GM23338 (cell line): Measurements from ENCODE around the gene RNF220.

Experiments used
- CTCF ChIP-seq, 2 experiments: fragments of 200-600 bp in 1 of 2; sonication (generic) in 1 of 2; conservative IDR thresholded peaks; 2 replicates each; pipeline versions ENCODE4 v1.5.1 to v1.6.1; 2016 to 2017; ENCODE audit warnings: antibody characterized with exemption in 2 of 2, low read depth in 2 of 2, mild to moderate bottlenecking in 2 of 2, moderate library complexity in 1 of 2
- EZH2 ChIP-seq: fragments of 200-600 bp; sonication (generic); IDR thresholded peaks from one replicate; pipeline ENCODE4 v1.8.0; 2017; ENCODE audit warnings: antibody characterized with exemption, mild to moderate bottlenecking, low read depth; ENCODE audit not compliant: unreplicated experiment
- EZH2phosphoT487 ChIP-seq: fragments of 200-600 bp; sonication (generic); IDR thresholded peaks from one replicate; pipeline ENCODE4 v1.8.1; 2018; ENCODE audit warnings: antibody characterized with exemption; ENCODE audit not compliant: unreplicated experiment
- JUNB ChIP-seq: IDR thresholded peaks from one replicate; pipeline ENCODE4 v1.6.1; 2016; ENCODE audit warnings: antibody characterized with exemption; ENCODE audit not compliant: unreplicated experiment
- POLR2AphosphoS5 ChIP-seq: IDR thresholded peaks from 2 replicates; pipeline ENCODE4 v1.6.1; 2016; ENCODE audit warnings: antibody characterized with exemption, low read depth
- REST ChIP-seq: IDR thresholded peaks from one replicate; pipeline ENCODE4 v1.6.1; 2018; ENCODE audit warnings: antibody characterized with exemption; ENCODE audit not compliant: unreplicated experiment
- ZNF462 ChIP-seq: fragments of 250-450 bp; sonication (Bioruptor Pico); IDR thresholded peaks from 2 replicates; pipeline ENCODE4 v1.5.0; 2020; ENCODE audit warnings: mild to moderate bottlenecking, moderate library complexity

GRCh38 chr1:44408212-44408582 lies 3.1 kb downstream of the RNF220 start:
- TF ChIP-seq EZH2 (peak; percentile 65), POLR2AphosphoS5 (no peak), CTCF (conservative IDR thresholded peaks at IDR 0.05; ENCODE audit: low read depth in 2 of 2) (no peak), REST (no peak), ZNF462 (CRISPR knock-in tag) (no peak), EZH2phosphoT487 (peak; percentile 22), JUNB (no peak)
